DOHH2 (cell line): ENCODE results near the gene FYB1.

Source experiments
- H3F3A ChIP-seq: fragments of 200-600 bp; sonication (generic), shearing (Covaris generic); 2 replicates; pipeline ENCODE4 v1.6.0; 2016; ENCODE audit warnings: antibody characterized with exemption, mild to moderate bottlenecking; ENCODE audit not compliant: control insufficient read depth, insufficient read depth
- H3K27ac ChIP-seq: fragments of 200-600 bp; sonication (generic); 2 replicates; pipeline ENCODE4 v1.5.1; 2014; ENCODE audit warnings: low read depth, mild to moderate bottlenecking, low read length, moderate library complexity
- H3K27me3 ChIP-seq: fragments of 200-600 bp; sonication (generic); 2 replicates; pipeline ENCODE4 v1.6.1; 2014; ENCODE audit warnings: mild to moderate bottlenecking, low read length, mixed read lengths; ENCODE audit not compliant: control insufficient read depth
- H3K36me3 ChIP-seq: fragments of 200-600 bp; sonication (generic); 2 replicates; pipeline ENCODE4 v1.6.1; 2014; ENCODE audit warnings: mild to moderate bottlenecking, low read length, moderate library complexity, mixed read lengths; ENCODE audit not compliant: control insufficient read depth
- H3K4me1 ChIP-seq: fragments of 200-600 bp; sonication (generic); 2 replicates; pipeline ENCODE4 v1.6.1; 2014; ENCODE audit warnings: mild to moderate bottlenecking, low read length, mixed read lengths; ENCODE audit not compliant: control insufficient read depth
- H3K4me2 ChIP-seq: fragments of 200-600 bp; sonication (generic); 2 replicates; pipeline ENCODE4 v1.6.0; 2014; ENCODE audit warnings: mild to moderate bottlenecking, low read length, moderate library complexity
- H3K4me3 ChIP-seq: fragments of 200-600 bp; sonication (generic); 2 replicates; pipeline ENCODE4 v1.5.1; 2014; ENCODE audit warnings: mild to moderate bottlenecking, low read length, mixed read lengths
- H3K79me2 ChIP-seq: fragments of 200-600 bp; sonication (generic); 2 replicates; pipeline ENCODE4 v1.6.1; 2014; ENCODE audit warnings: mild to moderate bottlenecking, low read length, mixed read lengths; ENCODE audit not compliant: control insufficient read depth
- H3K9me2 ChIP-seq: fragments of 200-600 bp; sonication (generic); replicated peaks from 2 replicates; pipeline ENCODE4 v1.6.1; 2014; ENCODE audit warnings: mild to moderate bottlenecking, low read length, mixed read lengths; ENCODE audit not compliant: control insufficient read depth
- H3K9me3 ChIP-seq: fragments of 200-600 bp; sonication (generic); 2 replicates; pipeline ENCODE4 v1.6.1; 2014; ENCODE audit warnings: antibody characterized with exemption, low read length, mixed read lengths; ENCODE audit not compliant: control insufficient read depth, insufficient read depth
- H4K20me1 ChIP-seq: fragments of 200-600 bp; sonication (generic); 2 replicates; pipeline ENCODE4 v1.6.0; 2014; ENCODE audit warnings: low read depth, mild to moderate bottlenecking, antibody characterized with exemption, low read length, moderate library complexity; ENCODE audit not compliant: control insufficient read depth, insufficient read depth
- CTCF ChIP-seq: fragments of 200-600 bp; sonication (generic); IDR thresholded peaks from one replicate; pipeline ENCODE4 v1.5.1; 2014; ENCODE audit warnings: antibody characterized with exemption, mild to moderate bottlenecking, low read depth, low read length; ENCODE audit not compliant: poor library complexity, severe bottlenecking
- EZH2phosphoT487 ChIP-seq: fragments of 200-600 bp; sonication (generic); IDR thresholded peaks from 2 replicates; pipeline ENCODE4 v1.6.1; 2017; ENCODE audit warnings: borderline replicate concordance, mild to moderate bottlenecking, antibody characterized with exemption, low read length, moderate library complexity, mixed read lengths

The FYB1 gene

GRCh38 chr5:39143151-39143860 is 76.1 kb downstream of the FYB1 start:
- no peak overlapping the region for H3K4me2 ChIP-seq
- H3K79me2 ChIP-seq = no peaks in the 10 kb centered on the region
- H3K9me3 ChIP-seq = no peaks in the 10 kb centered on the region
- TF ChIP-seq CTCF (no peak), EZH2phosphoT487 (no peak)
- no peaks in the 10 kb centered on the region for H3K4me1 ChIP-seq
- H3K27ac ChIP-seq = no peak overlapping the region
- no peaks in the 10 kb centered on the region for H4K20me1 ChIP-seq
- H3K36me3 ChIP-seq = no peaks in the 10 kb centered on the region
- H3K9me2 ChIP-seq = no peaks in the 10 kb centered on the region
- H3K4me3 ChIP-seq = no peak overlapping the region
- H3K27me3 ChIP-seq = peaks cover 6% of the 10 kb centered on the region; the same call in 1 of the 2 replicates
- H3F3A ChIP-seq = no peaks in the 10 kb centered on the region

GRCh38 chr5:39140558-39141168 is 78.7 kb downstream of the FYB1 start:
- H3K36me3 ChIP-seq = no peaks in the 10 kb centered on the region
- H3K4me3 ChIP-seq = no peak overlapping the region
- H3K9me2 ChIP-seq = no peaks in the 10 kb centered on the region
- H3K9me3 ChIP-seq = no peaks in the 10 kb centered on the region
- no peaks in the 10 kb centered on the region for H3K4me1 ChIP-seq
- H3K4me2 ChIP-seq = no peak overlapping the region
- H4K20me1 ChIP-seq = no peaks in the 10 kb centered on the region
- H3F3A ChIP-seq = no peaks in the 10 kb centered on the region
- no peak for TF ChIP-seq EZH2phosphoT487
- no peak for TF ChIP-seq CTCF
- H3K79me2 ChIP-seq = no peaks in the 10 kb centered on the region
- H3K27ac ChIP-seq = no peak overlapping the region
- H3K27me3 ChIP-seq = peaks cover 8% of the 10 kb centered on the region; the same call in 1 of the 2 replicates

DNA sequence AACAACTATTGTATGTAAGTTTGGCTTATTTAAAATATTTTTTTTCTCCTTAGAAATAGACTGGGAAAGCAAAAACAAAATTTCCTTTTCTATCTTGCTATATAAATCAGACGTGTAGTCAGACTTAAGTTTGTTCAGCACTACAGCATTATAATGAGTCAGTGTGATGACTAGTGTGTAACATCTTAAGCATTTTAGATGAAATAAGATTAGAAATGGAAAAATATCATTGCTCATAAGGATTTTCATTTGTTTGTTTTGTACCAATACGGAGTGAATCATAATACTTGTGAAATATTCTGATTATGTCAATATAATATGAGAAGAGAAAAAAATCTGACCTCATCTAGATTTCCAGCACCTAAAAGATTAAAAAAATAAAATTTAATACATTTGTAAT is 80.5 kb downstream of the FYB1 start:
- no peaks in the 10 kb centered on the region for H4K20me1 ChIP-seq
- TF ChIP-seq EZH2phosphoT487 (no peak), CTCF (no peak)

More for the DNA sequence above, 80.5 kb downstream of the FYB1 start:
- no peak overlapping the region for H3K4me3 ChIP-seq
- no peaks in the 10 kb centered on the region for H3K36me3 ChIP-seq
- no peaks in the 10 kb centered on the region for H3K9me3 ChIP-seq
- no peak overlapping the region for H3K4me2 ChIP-seq
- no peaks in the 10 kb centered on the region for H3K79me2 ChIP-seq
- H3F3A ChIP-seq = no peaks in the 10 kb centered on the region
- no peaks in the 10 kb centered on the region for H3K4me1 ChIP-seq
- peaks cover 8% of the 10 kb centered on the region; the same call in 1 of the 2 replicates for H3K27me3 ChIP-seq
- no peaks in the 10 kb centered on the region for H3K9me2 ChIP-seq
- H3K27ac ChIP-seq = no peak overlapping the region
